Measurements from ENCODE around the gene SATB2.

Gene SATB2

DNA sequence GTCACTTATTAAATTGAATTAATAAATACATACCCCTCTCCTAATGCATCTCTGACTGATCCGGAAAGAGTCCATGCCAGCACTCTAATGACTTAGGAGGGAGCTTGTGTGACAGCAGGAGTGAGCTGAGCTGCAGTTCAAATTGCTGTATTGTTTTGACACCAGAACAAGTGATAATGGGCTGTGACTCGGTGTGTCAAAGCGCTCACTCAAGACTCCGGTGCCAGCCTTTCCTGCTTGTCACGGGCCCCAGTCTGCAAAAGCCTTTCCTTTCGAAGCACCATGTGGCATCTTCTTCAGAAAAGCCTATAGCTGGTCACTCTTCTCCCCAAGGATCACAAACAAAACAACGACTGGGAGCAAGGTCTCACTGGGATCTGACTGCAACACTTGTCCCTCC lies 43.3 kb downstream of the SATB2 start:
- Histone ChIP-seq H3K27ac (ENCODE audit: low read depth, low read length) (no peak overlapping the region), H4K20me1 (ENCODE audit: control insufficient read depth, insufficient read depth, low read depth, low read length) (no peaks in the 10 kb centered on the region), H3K36me3 (ENCODE audit: control insufficient read depth, low read length) (no peaks in the 10 kb centered on the region), H3K9me3 (ENCODE audit: control insufficient read depth, insufficient read depth, low read length) (no peaks in the 10 kb centered on the region), H3K9me2 (replicated peaks; ENCODE audit: control insufficient read depth, low read length) (no peaks in the 10 kb centered on the region), H3K4me3 (ENCODE audit: low read length) (no peak overlapping the region), H3K79me2 (ENCODE audit: control insufficient read depth, low read length) (no peaks in the 10 kb centered on the region), H3K4me2 (ENCODE audit: low read length) (no peak overlapping the region), H3F3A (ENCODE audit: control insufficient read depth, insufficient read depth) (no peaks in the 10 kb centered on the region), H3K27me3 (ENCODE audit: control insufficient read depth, low read length) (no peaks in the 10 kb centered on the region), H3K4me1 (ENCODE audit: control insufficient read depth, low read length) (no peaks in the 10 kb centered on the region)
- TF ChIP-seq, protein P1, sequence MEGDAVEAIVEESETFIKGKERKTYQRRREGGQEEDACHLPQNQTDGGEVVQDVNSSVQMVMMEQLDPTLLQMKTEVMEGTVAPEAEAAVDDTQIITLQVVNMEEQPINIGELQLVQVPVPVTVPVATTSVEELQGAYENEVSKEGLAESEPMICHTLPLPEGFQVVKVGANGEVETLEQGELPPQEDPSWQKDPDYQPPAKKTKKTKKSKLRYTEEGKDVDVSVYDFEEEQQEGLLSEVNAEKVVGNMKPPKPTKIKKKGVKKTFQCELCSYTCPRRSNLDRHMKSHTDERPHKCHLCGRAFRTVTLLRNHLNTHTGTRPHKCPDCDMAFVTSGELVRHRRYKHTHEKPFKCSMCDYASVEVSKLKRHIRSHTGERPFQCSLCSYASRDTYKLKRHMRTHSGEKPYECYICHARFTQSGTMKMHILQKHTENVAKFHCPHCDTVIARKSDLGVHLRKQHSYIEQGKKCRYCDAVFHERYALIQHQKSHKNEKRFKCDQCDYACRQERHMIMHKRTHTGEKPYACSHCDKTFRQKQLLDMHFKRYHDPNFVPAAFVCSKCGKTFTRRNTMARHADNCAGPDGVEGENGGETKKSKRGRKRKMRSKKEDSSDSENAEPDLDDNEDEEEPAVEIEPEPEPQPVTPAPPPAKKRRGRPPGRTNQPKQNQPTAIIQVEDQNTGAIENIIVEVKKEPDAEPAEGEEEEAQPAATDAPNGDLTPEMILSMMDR (IDR thresholded peaks at IDR 0.05; ENCODE audit: low read depth, low read length, poor library complexity, severe bottlenecking): no peak
- no peak for TF ChIP-seq EZH2phosphoT487 (IDR thresholded peaks at IDR 0.05; ENCODE audit: borderline replicate concordance, low read length)

GRCh38 chr2:199414001-199414400 lies 43.7 kb downstream of the SATB2 start:
- no peak overlapping the region for H3K27ac ChIP-seq (ENCODE audit: low read depth, low read length)
- no peak overlapping the region for H3K4me3 ChIP-seq (ENCODE audit: low read length)
- TF ChIP-seq EZH2phosphoT487 (IDR thresholded peaks at IDR 0.05; ENCODE audit: borderline replicate concordance, low read length): no peak
- TF ChIP-seq, protein P1 (IDR thresholded peaks at IDR 0.05; ENCODE audit: low read depth, low read length, poor library complexity, severe bottlenecking): no peak
- no peaks in the 10 kb centered on the region for H3K9me2 ChIP-seq (replicated peaks; ENCODE audit: control insufficient read depth, low read length)
- H3K27me3 ChIP-seq (ENCODE audit: control insufficient read depth, low read length): no peaks in the 10 kb centered on the region
- no peaks in the 10 kb centered on the region for H3F3A ChIP-seq (ENCODE audit: control insufficient read depth, insufficient read depth)
- H3K4me1 ChIP-seq (ENCODE audit: control insufficient read depth, low read length): no peaks in the 10 kb centered on the region
- H3K79me2 ChIP-seq (ENCODE audit: control insufficient read depth, low read length): no peaks in the 10 kb centered on the region
- no peaks in the 10 kb centered on the region for H3K36me3 ChIP-seq (ENCODE audit: control insufficient read depth, low read length)
- H3K9me3 ChIP-seq (ENCODE audit: control insufficient read depth, insufficient read depth, low read length): no peaks in the 10 kb centered on the region
- H3K4me2 ChIP-seq (ENCODE audit: low read length): no peak overlapping the region
- no peaks in the 10 kb centered on the region for H4K20me1 ChIP-seq (ENCODE audit: control insufficient read depth, insufficient read depth, low read depth, low read length)

DNA sequence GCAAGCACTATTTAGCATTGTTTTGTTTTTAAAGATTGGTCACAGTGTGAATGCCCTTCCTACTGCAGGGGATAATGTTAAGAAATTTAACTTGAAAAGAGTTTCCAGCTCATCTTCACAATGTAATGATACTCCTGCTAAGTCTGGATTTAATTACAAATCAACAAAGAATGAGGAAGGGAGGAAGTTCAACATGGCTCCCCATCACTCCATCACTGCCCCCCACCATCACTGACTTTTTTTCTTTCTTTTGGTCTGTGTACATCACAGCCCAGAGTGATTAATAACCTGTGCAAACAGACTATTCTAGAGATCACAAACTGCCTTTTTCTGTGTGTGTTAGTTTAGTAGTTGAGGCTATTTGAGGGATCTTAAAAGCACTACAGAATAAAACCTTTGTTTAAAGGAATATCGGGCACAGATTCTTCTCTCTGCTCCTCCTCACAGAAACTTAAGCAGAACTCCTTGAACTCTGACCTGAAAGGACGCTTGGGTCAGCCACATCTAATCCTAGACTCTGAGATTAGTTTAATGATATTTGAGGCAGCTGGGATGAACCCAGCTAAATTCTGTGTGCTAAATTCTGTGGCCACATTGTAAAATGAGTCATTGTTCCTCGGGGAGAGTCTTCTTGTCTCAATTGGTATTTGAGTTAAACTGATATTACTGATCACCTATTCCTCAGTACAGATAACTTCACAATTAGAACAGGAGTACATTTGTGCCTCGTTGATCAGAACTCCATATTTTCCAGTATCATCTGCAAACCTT lies 47.8 kb downstream of the SATB2 start:
- no peaks in the 10 kb centered on the region for H3K9me3 ChIP-seq (ENCODE audit: control insufficient read depth, insufficient read depth, low read length)
- H3F3A ChIP-seq (ENCODE audit: control insufficient read depth, insufficient read depth): no peaks in the 10 kb centered on the region
- H3K36me3 ChIP-seq (ENCODE audit: control insufficient read depth, low read length): no peaks in the 10 kb centered on the region
- H3K27ac ChIP-seq (ENCODE audit: low read depth, low read length): no peak overlapping the region
- TF ChIP-seq, protein P1 (IDR thresholded peaks at IDR 0.05; ENCODE audit: low read depth, low read length, poor library complexity, severe bottlenecking): no peak
- TF ChIP-seq EZH2phosphoT487 (IDR thresholded peaks at IDR 0.05; ENCODE audit: borderline replicate concordance, low read length): no peak
- no peaks in the 10 kb centered on the region for H4K20me1 ChIP-seq (ENCODE audit: control insufficient read depth, insufficient read depth, low read depth, low read length)
- no peak overlapping the region for H3K4me3 ChIP-seq (ENCODE audit: low read length)
- H3K9me2 ChIP-seq (replicated peaks; ENCODE audit: control insufficient read depth, low read length): no peaks in the 10 kb centered on the region
- no peaks in the 10 kb centered on the region for H3K79me2 ChIP-seq (ENCODE audit: control insufficient read depth, low read length)
- H3K27me3 ChIP-seq (ENCODE audit: control insufficient read depth, low read length): no peaks in the 10 kb centered on the region
- H3K4me2 ChIP-seq (ENCODE audit: low read length): no peak overlapping the region
- no peaks in the 10 kb centered on the region for H3K4me1 ChIP-seq (ENCODE audit: control insufficient read depth, low read length)
